Measurements from ENCODE around the gene UBE2D3.

The UBE2D3 gene

DNA sequence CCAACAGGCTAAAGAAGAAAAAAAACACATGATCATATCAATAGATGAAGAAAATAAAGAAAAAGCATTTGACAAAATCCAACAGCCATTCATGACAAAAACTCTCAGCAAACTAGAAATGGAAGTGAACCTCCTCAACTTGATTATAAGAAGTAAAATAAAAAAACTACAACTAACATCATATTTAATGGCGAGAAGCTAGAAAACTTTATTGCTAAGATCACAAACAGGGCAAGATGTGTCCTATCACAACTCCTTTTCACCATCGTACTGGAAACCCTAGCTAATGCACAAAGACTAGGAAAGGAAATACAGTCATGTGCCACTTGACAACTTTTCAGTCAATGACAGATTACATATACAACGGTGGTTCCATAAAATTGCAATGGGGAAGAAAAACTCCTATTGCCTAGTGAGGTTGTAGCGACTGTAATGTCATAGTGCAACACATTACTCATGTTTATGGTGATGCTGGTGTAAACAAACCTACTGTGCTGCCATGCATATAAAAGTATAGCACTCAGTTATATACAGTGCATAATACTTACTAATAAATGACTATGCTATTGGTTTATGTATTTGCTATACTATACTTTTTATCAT is 54.5 kb downstream of the UBE2D3 start:
- TF ChIP-seq, protein P1, sequence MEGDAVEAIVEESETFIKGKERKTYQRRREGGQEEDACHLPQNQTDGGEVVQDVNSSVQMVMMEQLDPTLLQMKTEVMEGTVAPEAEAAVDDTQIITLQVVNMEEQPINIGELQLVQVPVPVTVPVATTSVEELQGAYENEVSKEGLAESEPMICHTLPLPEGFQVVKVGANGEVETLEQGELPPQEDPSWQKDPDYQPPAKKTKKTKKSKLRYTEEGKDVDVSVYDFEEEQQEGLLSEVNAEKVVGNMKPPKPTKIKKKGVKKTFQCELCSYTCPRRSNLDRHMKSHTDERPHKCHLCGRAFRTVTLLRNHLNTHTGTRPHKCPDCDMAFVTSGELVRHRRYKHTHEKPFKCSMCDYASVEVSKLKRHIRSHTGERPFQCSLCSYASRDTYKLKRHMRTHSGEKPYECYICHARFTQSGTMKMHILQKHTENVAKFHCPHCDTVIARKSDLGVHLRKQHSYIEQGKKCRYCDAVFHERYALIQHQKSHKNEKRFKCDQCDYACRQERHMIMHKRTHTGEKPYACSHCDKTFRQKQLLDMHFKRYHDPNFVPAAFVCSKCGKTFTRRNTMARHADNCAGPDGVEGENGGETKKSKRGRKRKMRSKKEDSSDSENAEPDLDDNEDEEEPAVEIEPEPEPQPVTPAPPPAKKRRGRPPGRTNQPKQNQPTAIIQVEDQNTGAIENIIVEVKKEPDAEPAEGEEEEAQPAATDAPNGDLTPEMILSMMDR (IDR thresholded peaks at IDR 0.05) = no peak
- H3K4me3 ChIP-seq = no peak overlapping the region
- no peaks in the 10 kb centered on the region for H3K9me3 ChIP-seq
- H3K27ac ChIP-seq = no peak overlapping the region
- no peaks in the 10 kb centered on the region for H3K4me1 ChIP-seq
- DNase-seq = no peak
- intact Hi-C loops (cut with DNase I; ENCODE audit: low total_unique reads) = no loop called here
- no peaks in the 10 kb centered on the region for H3K36me3 ChIP-seq
- H3K27me3 ChIP-seq = no peaks in the 10 kb centered on the region

DNA sequence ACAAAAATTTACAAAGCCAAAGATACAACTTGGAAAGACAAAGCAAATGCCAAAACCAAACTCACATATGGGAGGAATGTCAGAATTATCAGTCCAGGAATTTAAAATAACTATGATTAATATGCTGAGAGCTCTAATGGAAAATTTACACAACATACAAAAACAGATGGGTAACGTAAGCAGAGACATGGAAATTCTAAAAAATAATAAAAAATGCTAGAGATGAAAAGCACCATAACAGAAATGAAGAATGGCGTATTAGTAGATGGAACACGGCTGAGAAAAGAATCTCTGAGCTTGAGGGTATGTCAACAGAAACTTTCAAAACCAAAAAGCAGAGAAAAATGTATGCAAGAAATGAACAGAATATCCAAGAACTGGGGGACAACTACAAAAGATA is 62.5 kb downstream of the UBE2D3 start:
- DNase-seq = no peak
- intact Hi-C loops (cut with DNase I; ENCODE audit: low total_unique reads) = loop anchor here (10.0 kb wide), 1 partner anchor 60 kb away; the partner anchor contains the start of gene UBE2D3
- TF ChIP-seq, protein P1 (IDR thresholded peaks at IDR 0.05) = no peak
- no peaks in the 10 kb centered on the region for H3K36me3 ChIP-seq
- H3K27me3 ChIP-seq = no peaks in the 10 kb centered on the region
- H3K27ac ChIP-seq = no peak overlapping the region
- no peak overlapping the region for H3K4me3 ChIP-seq
- no peaks in the 10 kb centered on the region for H3K9me3 ChIP-seq
- H3K4me1 ChIP-seq = peaks cover 0 to 7% (median 4%) of the 10 kb centered on the region in 4 donors

DNA sequence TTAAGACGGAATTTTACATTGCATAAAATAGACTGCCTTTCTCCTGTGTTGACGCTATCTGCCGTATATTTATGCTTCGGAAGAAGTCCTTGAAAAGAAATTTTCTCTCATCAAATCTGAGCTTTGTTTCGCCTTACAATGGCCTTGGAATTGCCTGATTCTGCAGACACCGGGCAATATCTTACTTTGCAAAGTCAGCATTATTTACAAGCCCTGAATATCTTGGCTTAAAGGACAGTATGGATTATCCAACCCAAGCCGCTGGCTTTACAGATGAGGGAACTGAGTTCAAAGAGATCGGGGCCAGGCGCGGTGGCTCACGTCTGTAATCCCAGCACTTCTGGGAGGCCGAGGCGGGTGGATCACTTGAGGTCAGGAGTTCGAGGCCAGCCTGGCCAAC is 65.4 kb downstream of the UBE2D3 start:
- Histone ChIP-seq H3K27me3 (no peaks in the 10 kb centered on the region), H3K4me1 (peaks cover 0 to 18% (median 8%) of the 10 kb centered on the region in 4 donors), H3K4me3 (peak overlapping the region; percentile 90 to 91), H3K27ac (no peak overlapping the region), H3K36me3 (no peaks in the 10 kb centered on the region), H3K9me3 (no peaks in the 10 kb centered on the region)
- DNase-seq = no peak
- intact Hi-C loops (cut with DNase I; ENCODE audit: low total_unique reads) = loop anchor here (2.0 to 10.0 kb wide), 2 partner anchors 63 to 107 kb away; partner anchors contain the start of genes CISD2 and UBE2D3
- TF ChIP-seq, protein P1 (IDR thresholded peaks at IDR 0.05) = no peak

DNA sequence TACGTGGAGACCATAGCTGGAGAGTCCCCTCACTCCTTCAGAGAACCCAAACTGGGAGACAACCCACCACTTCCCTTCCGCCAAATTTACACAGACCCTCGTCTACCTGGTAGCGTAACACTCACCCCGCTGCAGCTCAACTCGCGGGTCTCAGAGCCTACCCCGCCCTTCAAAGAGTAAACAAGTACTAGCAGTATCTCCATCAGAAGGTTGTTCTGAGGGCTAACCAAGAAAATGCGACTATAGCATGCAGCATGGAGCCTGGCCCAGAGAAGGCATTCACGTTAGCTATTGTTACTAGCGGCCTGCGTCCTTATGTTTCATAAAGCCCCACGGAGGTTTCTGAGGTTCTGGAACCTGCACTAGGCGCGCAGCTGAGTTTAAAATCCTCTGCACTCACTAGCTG is 66.1 kb downstream of the UBE2D3 start:
- intact Hi-C loops (cut with DNase I; ENCODE audit: low total_unique reads) = loop anchor here (2.0 to 10.0 kb wide), 2 partner anchors 64 to 108 kb away; partner anchors contain the start of genes CISD2 and UBE2D3

DNA sequence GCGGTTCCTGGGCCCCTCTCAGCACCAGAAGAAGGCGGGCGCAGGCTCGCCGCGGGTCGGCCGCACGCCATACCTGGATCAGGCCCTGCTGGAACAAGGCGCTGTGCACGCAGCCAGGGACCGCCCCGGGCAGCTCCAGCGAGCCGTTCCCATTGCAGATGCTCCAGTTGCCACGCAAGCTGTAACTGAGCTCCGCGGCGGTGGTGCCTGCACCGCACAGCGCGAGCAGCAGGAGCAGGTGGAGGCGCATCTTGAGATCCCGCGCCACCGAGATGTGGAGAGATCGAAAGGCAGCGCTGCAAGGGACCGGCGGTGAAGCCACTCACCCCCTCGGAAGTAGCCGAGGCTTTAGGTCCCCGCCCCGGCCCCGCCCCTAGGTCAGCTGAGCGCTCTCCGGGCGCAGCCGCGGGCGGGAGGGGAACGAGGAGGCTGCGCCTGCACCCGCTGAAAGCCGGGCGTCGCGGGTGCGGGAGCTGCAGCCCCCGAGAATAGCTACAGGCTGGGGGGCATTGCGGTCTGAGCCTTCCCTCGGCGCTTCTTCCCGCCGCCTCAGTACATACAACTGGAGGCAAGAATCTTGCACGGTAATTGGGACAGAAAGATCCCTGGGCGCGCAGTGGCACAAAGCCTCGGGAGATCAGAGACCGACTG is 66.6 kb downstream of the UBE2D3 start, which contains the start of gene MANBA:
TSS of gene MANBA (minus strand) at position 324 of the 651 bp plus-strand sequence. CDS start at position 250, 74 bp downstream.
- intact Hi-C loops (cut with DNase I; ENCODE audit: low total_unique reads) = loop anchor here (2.0 to 10.0 kb wide), 2 partner anchors 64 to 108 kb away; partner anchors contain the start of genes CISD2 and UBE2D3
- Histone ChIP-seq H3K4me3 (peak within 1 kb of the TSS; percentile 90 to 91), H3K9me3 (no peaks in the 10 kb centered on the region), H3K4me1 (peaks cover 0 to 18% (median 8%) of the 10 kb centered on the region in 4 donors), H3K36me3 (no peaks in the 10 kb centered on the region), H3K27me3 (no peaks in the 10 kb centered on the region), H3K27ac (peak within 1 kb of the TSS; percentile 78)
- TF ChIP-seq, protein P1 (IDR thresholded peaks at IDR 0.05) = no peak
- peak; percentile 80 to 92 for DNase-seq

More for the DNA sequence above, 66.1 kb downstream of the UBE2D3 start:
- H3K4me1 ChIP-seq = peaks cover 0 to 18% (median 8%) of the 10 kb centered on the region in 4 donors
- TF ChIP-seq, protein P1 (IDR thresholded peaks at IDR 0.05) = no peak
- H3K27ac ChIP-seq = peak overlapping the region; percentile 78
- DNase-seq = no peak
- peak overlapping the region; percentile 90 to 91 for H3K4me3 ChIP-seq
- H3K27me3 ChIP-seq = no peaks in the 10 kb centered on the region
- H3K9me3 ChIP-seq = no peaks in the 10 kb centered on the region
- H3K36me3 ChIP-seq = no peaks in the 10 kb centered on the region

Data from tibial artery (tissue), 4 donors.